MCF 10A (cell line): ENCODE measurements around the gene CLK3. TPM values are rescaled to one million over a fixed set of nuclear protein-coding genes. Genes with fewer than 3 reads are reported as not detected.

ENCODE experiments used
- BruUV-seq: library from RNA; stranded (reverse); fragments of 400-500 nt; replicated peaks from 2 replicates; lab custom pipeline; 2021; lab: Mats Ljungman, UMichigan
- CTCF ChIA-PET: fragments of 300-600 bp; sonication (Branson Sonifier 250); formaldehyde crosslinking; extraction: SDS; loops from one replicate; lab custom pipeline; 2021; ENCODE audit warnings: antibody characterized with exemption, inconsistent platforms; lab: Yijun Ruan, JAX
- POLR2A ChIA-PET: fragments of 300-600, 350-650 bp; sonication (Branson Sonifier 250); formaldehyde crosslinking; extraction: SDS; loops from one replicate; lab custom pipeline; 2020; ENCODE audit warnings: antibody characterized with exemption, inconsistent platforms; lab: Yijun Ruan, JAX
- DNase-seq: peaks from one replicate; pipeline ENCODE4 v3.0.0-alpha.2; 2018; ENCODE audit not compliant: unreplicated experiment
- H3K27ac Mint-ChIP-seq: one replicate; pipeline ENCODE4 v1.8.0; 2022; ENCODE audit warnings: mild to moderate bottlenecking, low read depth, mixed read lengths; ENCODE audit not compliant: unreplicated experiment
- H3K27me3 Mint-ChIP-seq: one replicate; pipeline ENCODE4 v1.8.0; 2022; ENCODE audit warnings: mixed read lengths; ENCODE audit not compliant: insufficient read depth, unreplicated experiment
- H3K36me3 Mint-ChIP-seq: one replicate; pipeline ENCODE4 v1.8.0; 2022; ENCODE audit warnings: mild to moderate bottlenecking, moderate library complexity, mixed read lengths; ENCODE audit not compliant: insufficient read depth, unreplicated experiment
- H3K4me1 Mint-ChIP-seq: one replicate; pipeline ENCODE4 v1.8.0; 2022; ENCODE audit warnings: mixed read lengths; ENCODE audit not compliant: insufficient read depth, unreplicated experiment
- H3K4me3 Mint-ChIP-seq: one replicate; pipeline ENCODE4 v1.8.0; 2022; ENCODE audit warnings: mild to moderate bottlenecking, moderate library complexity, mixed read lengths; ENCODE audit not compliant: unreplicated experiment
- H3K9me3 Mint-ChIP-seq: one replicate; pipeline ENCODE4 v1.8.0; 2022; ENCODE audit warnings: mixed read lengths; ENCODE audit not compliant: unreplicated experiment
- intact Hi-C: fragments of 100-400 bp; cut with micrococcal nuclease; formaldehyde crosslinking; loops from 2 replicates; pipeline ENCODE4 v1.14.1; 2022
- total RNA-seq: library from RNA; stranded (reverse); gene quantifications from 2 replicates; pipeline ENCODE4 v1.2.3, GENCODE V29; 2022
- TF ChIP-seq, protein P1 (sequence below): fragments of 200-600 bp; IDR thresholded peaks from one replicate; pipeline ENCODE4 v1.8.0; 2022; ENCODE audit warnings: antibody characterized with exemption, mild to moderate bottlenecking; ENCODE audit not compliant: unreplicated experiment

The CLK3 gene
- total RNA-seq, 1 experiment from 2014 or later: 57.8 TPM

GRCh38 chr15:74616366-74616939, 817 bp downstream of the CLK3 start:
- peaks cover 31% of the 10 kb centered on the region for H3K36me3 Mint-ChIP-seq
- H3K27me3 Mint-ChIP-seq: peaks cover 7% of the 10 kb centered on the region
- peak; percentile 62 for DNase-seq
- peaks cover 37% of the 10 kb centered on the region for H3K4me1 Mint-ChIP-seq
- H3K27ac Mint-ChIP-seq: peak overlapping the region; percentile 95
- BruUV-seq: no TSS peak
- intact Hi-C loops: loop anchor here (10.0 kb wide), 1 partner anchor 152 kb away; the partner anchor contains the start of gene UBL7
- H3K9me3 Mint-ChIP-seq: no peaks in the 10 kb centered on the region
- TF ChIP-seq, protein P1, sequence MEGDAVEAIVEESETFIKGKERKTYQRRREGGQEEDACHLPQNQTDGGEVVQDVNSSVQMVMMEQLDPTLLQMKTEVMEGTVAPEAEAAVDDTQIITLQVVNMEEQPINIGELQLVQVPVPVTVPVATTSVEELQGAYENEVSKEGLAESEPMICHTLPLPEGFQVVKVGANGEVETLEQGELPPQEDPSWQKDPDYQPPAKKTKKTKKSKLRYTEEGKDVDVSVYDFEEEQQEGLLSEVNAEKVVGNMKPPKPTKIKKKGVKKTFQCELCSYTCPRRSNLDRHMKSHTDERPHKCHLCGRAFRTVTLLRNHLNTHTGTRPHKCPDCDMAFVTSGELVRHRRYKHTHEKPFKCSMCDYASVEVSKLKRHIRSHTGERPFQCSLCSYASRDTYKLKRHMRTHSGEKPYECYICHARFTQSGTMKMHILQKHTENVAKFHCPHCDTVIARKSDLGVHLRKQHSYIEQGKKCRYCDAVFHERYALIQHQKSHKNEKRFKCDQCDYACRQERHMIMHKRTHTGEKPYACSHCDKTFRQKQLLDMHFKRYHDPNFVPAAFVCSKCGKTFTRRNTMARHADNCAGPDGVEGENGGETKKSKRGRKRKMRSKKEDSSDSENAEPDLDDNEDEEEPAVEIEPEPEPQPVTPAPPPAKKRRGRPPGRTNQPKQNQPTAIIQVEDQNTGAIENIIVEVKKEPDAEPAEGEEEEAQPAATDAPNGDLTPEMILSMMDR: no peak
- CTCF ChIA-PET: interaction anchor here (0.7 to 3.5 kb wide), 9 partner anchors 17 to 334 kb away, joined by 3 to 42 read pairs (median 4); partner anchors contain the start of gene CSK
- peak overlapping the region; percentile 84 for H3K4me3 Mint-ChIP-seq
- POLR2A ChIA-PET: interaction anchor here (0.6 to 5.7 kb wide), 18 partner anchors 10 to 836 kb away, joined by 3 to 71 read pairs (median 4); partner anchors contain the start of genes ARID3B and UBL7

DNA sequence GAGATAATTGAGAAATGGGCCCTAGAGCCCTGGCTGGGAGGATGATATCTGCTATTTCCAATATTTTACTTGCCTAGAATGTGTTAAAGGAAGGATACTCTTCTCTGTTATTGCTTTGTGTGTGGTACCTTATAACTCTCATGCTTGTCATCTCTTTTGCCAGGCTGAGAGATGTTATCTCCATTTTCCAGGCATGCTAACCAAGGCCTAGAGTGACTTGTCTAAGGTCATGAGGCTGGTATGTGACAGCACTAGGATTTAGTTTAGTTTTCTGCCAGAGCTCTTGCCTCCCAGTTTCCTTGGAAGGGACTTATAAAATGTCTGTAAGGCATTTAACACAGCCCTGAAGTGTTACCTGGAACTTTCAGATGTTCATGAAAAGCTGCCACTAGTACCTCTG, 1.4 kb downstream of the CLK3 start:
- Mint-ChIP-seq H3K4me1 (peaks cover 37% of the 10 kb centered on the region), H3K27me3 (peaks cover 7% of the 10 kb centered on the region), H3K36me3 (peaks cover 36% of the 10 kb centered on the region), H3K9me3 (no peaks in the 10 kb centered on the region), H3K27ac (peak overlapping the region; percentile 95), H3K4me3 (peak overlapping the region; percentile 84)
- ChIA-PET CTCF (interaction anchor here (0.6 to 3.5 kb wide), 9 partner anchors 17 to 244 kb away, joined by 3 to 42 read pairs (median 6); partner anchors contain the start of gene CSK), POLR2A (interaction anchor here (0.6 to 5.7 kb wide), 15 partner anchors 9 to 835 kb away, joined by 3 to 71 read pairs (median 4); partner anchors contain the start of genes ARID3B, EDC3 and UBL7)
- intact Hi-C loops: loop anchor here (10.0 kb wide), 1 partner anchor 152 kb away; the partner anchor contains the start of gene UBL7
- no peak for DNase-seq
- TF ChIP-seq, protein P1: no peak
- BruUV-seq: no TSS peak

- ChIA-PET CTCF (interaction anchor here (0.5 to 7.9 kb wide), 8 partner anchors 14 to 716 kb away, joined by 3 to 90 read pairs (median 10); partner anchors contain the start of gene CSK), POLR2A (interaction anchor here (0.6 to 5.7 kb wide), 2 partner anchors 78 to 458 kb away, joined by 3 to 71 read pairs; partner anchors contain the start of gene ARID3B)
- no TSS peak for BruUV-seq
- Mint-ChIP-seq H3K4me1 (peaks cover 37% of the 10 kb centered on the region), H3K4me3 (no peak overlapping the region), H3K27ac (no peak overlapping the region), H3K27me3 (no peaks in the 10 kb centered on the region), H3K36me3 (peaks cover 48% of the 10 kb centered on the region), H3K9me3 (no peaks in the 10 kb centered on the region)
- intact Hi-C loops: loop anchor here (10.0 kb wide), 1 partner anchor 154 kb away; the partner anchor contains the start of gene UBL7
- TF ChIP-seq, protein P1: no peak
- DNase-seq: no peak
These were observed 3.4 kb downstream of the CLK3 start for GRCh38 chr15:74618841-74619596.
